Caco-2 (cell line): Measurements from ENCODE around the gene CR1L. TPM values are rescaled to one million over a fixed set of nuclear protein-coding genes. Genes with fewer than 3 reads are reported as not detected.
A peak's percentile ranks its signal among the peaks of the same experiment; 100 is the strongest.

Source experiments
- BruUV-seq: library from RNA; stranded (reverse); fragments of 400-500 nt; replicated peaks from 2 replicates; lab custom pipeline; 2021; lab: Mats Ljungman, UMichigan
- CTCF ChIA-PET: fragments of 300-600 bp; sonication (Branson Sonifier 250); formaldehyde crosslinking; loops from one replicate; lab custom pipeline; 2022; ENCODE audit warnings: antibody characterized with exemption; lab: Charles Lee
- POLR2A ChIA-PET: fragments of 300-600 bp; sonication (Branson Sonifier 250); formaldehyde crosslinking; loops from one replicate; lab custom pipeline; 2022; ENCODE audit warnings: antibody characterized with exemption; lab: Charles Lee
- DNase-seq, 2 experiments: peaks; one replicate each; pipeline versions ENCODE4 v3.0.0 to v3.0.0-alpha.2; 2020 to 2022
- H3K27me3 ChIP-seq: replicated peaks from 2 replicates; pipeline ENCODE4 v1.6.0; 2011; ENCODE audit warnings: low read length; ENCODE audit not compliant: control insufficient read depth, insufficient read depth
- H3K36me3 ChIP-seq: 2 replicates; pipeline ENCODE4 v1.5.1; 2011; ENCODE audit warnings: low read length; ENCODE audit not compliant: control insufficient read depth, insufficient read depth
- H3K4me1 ChIP-seq: fragments of 250-450 bp; sonication (Bioruptor Pico); 2 replicates; pipeline ENCODE4 v1.5.1; 2020; ENCODE audit warnings: mild to moderate bottlenecking
- H3K4me3 ChIP-seq: 2 replicates; pipeline ENCODE4 v1.5.1; 2011; ENCODE audit warnings: low read depth, mild to moderate bottlenecking, control low read depth, low read length
- H3K9me3 ChIP-seq: fragments of 250-450 bp; sonication (Bioruptor Pico); 2 replicates; pipeline ENCODE4 v1.5.1; 2020; ENCODE audit warnings: mild to moderate bottlenecking, moderate library complexity
- H3K27ac Mint-ChIP-seq: one replicate; pipeline ENCODE4 v1.8.0; 2022; ENCODE audit warnings: mixed read lengths; ENCODE audit not compliant: unreplicated experiment
- H3K27me3 Mint-ChIP-seq: one replicate; pipeline ENCODE4 v1.8.0; 2022; ENCODE audit warnings: mixed read lengths; ENCODE audit not compliant: insufficient read depth, unreplicated experiment
- H3K36me3 Mint-ChIP-seq: one replicate; pipeline ENCODE4 v1.8.0; 2022; ENCODE audit warnings: mild to moderate bottlenecking, mixed read lengths; ENCODE audit not compliant: insufficient read depth, unreplicated experiment
- H3K4me1 Mint-ChIP-seq: one replicate; pipeline ENCODE4 v1.8.0; 2022; ENCODE audit warnings: low read depth, mixed read lengths; ENCODE audit not compliant: unreplicated experiment
- H3K4me3 Mint-ChIP-seq: one replicate; pipeline ENCODE4 v1.8.0; 2022; ENCODE audit warnings: mild to moderate bottlenecking, moderate library complexity, mixed read lengths; ENCODE audit not compliant: unreplicated experiment
- H3K9me3 Mint-ChIP-seq: one replicate; pipeline ENCODE4 v1.8.0; 2022; ENCODE audit warnings: mixed read lengths; ENCODE audit not compliant: unreplicated experiment
- CTCF ChIP-seq, 2 experiments: fragments of 200-600 bp in 1 of 2; IDR thresholded peaks; 1 replicate in 1 of 2; 2 replicates in 1 of 2; pipeline versions ENCODE4 v1.5.1 to v1.8.0; 2011 to 2022; ENCODE audit warnings: antibody characterized with exemption in 1 of 2, control low read depth in 1 of 2, inconsistent platforms in 1 of 2, low read depth in 1 of 2, low read length in 1 of 2, mild to moderate bottlenecking in 1 of 2, moderate library complexity in 1 of 2; ENCODE audit not compliant: insufficient read depth in 1 of 2, severe bottlenecking in 1 of 2, unreplicated experiment in 1 of 2
- intact Hi-C: fragments of 100-400 bp; cut with micrococcal nuclease; formaldehyde crosslinking; loops from one replicate; pipeline ENCODE4 v1.10.0; 2022; ENCODE audit not compliant: unreplicated experiment
- total RNA-seq: library from RNA; stranded (reverse); gene quantifications from 2 replicates; pipeline ENCODE4 v1.2.3, GENCODE V29; 2022

Gene CR1L
- total RNA-seq, 1 experiment from 2014 or later: not detected

- Histone ChIP-seq H3K27me3 (no peaks in the 10 kb centered on the region), H3K4me1 (peaks cover 70% of the 10 kb centered on the region), H3K36me3 (no peaks in the 10 kb centered on the region), H3K4me3 (peak within 1 kb of the TSS; percentile 90), H3K9me3 (no peaks in the 10 kb centered on the region)
- CTCF ChIA-PET: interaction anchor here (0.9 to 3.7 kb wide), 3 partner anchors 45 to 72 kb away, joined by 3 to 19 read pairs (median 4); no protein-coding TSS in a partner anchor
- intact Hi-C loops: loop anchor here (1.0 kb wide), 1 partner anchor 45 kb away; no protein-coding TSS in a partner anchor
- POLR2A ChIA-PET: no interaction called here
- Mint-ChIP-seq H3K27ac (peak within 1 kb of the TSS; percentile 95), H3K9me3 (no peaks in the 10 kb centered on the region), H3K36me3 (peaks cover 25% of the 10 kb centered on the region), H3K4me1 (peaks cover 48% of the 10 kb centered on the region), H3K27me3 (no peaks in the 10 kb centered on the region), H3K4me3 (peak within 1 kb of the TSS; percentile 93)
- no peak for TF ChIP-seq CTCF (IDR thresholded peaks at IDR 0.05; ENCODE audit: insufficient read depth in 1 of 2, low read depth in 1 of 2, low read length in 1 of 2, severe bottlenecking in 1 of 2, unreplicated experiment in 1 of 2)
- DNase-seq: peak; percentile 98 to 99
- no TSS peak for BruUV-seq
Measured at GRCh38 chr1:207751790-207752455, 107.0 kb downstream of the CR1L start, which contains the start of gene CD46. Gene CD46, plus strand, starts transcription at chr1:207752054. Its CDS starts 159 bp downstream, at chr1:207752213.

- Mint-ChIP-seq H3K27ac (peak overlapping the region; percentile 95), H3K4me3 (peak overlapping the region; percentile 93), H3K36me3 (peaks cover 28% of the 10 kb centered on the region), H3K4me1 (peaks cover 47% of the 10 kb centered on the region), H3K27me3 (no peaks in the 10 kb centered on the region), H3K9me3 (no peaks in the 10 kb centered on the region)
- no peak for TF ChIP-seq CTCF (IDR thresholded peaks at IDR 0.05; ENCODE audit: insufficient read depth in 1 of 2, low read depth in 1 of 2, low read length in 1 of 2, severe bottlenecking in 1 of 2, unreplicated experiment in 1 of 2)
- H3K4me1 ChIP-seq: peaks cover 64% of the 10 kb centered on the region
- BruUV-seq: TSS peak; percentile 42
- ChIA-PET POLR2A (interaction anchor here (0.6 kb wide), 1 partner anchor 46 kb away, joined by 5 read pairs; no protein-coding TSS in a partner anchor), CTCF (interaction anchor here (0.7 to 3.7 kb wide), 4 partner anchors 45 to 1992 kb away, joined by 3 to 19 read pairs (median 4); no protein-coding TSS in a partner anchor)
- no peaks in the 10 kb centered on the region for H3K9me3 ChIP-seq
- no peaks in the 10 kb centered on the region for H3K27me3 ChIP-seq
- peak overlapping the region; percentile 90 for H3K4me3 ChIP-seq
- intact Hi-C loops: loop anchor here (1.0 kb wide), 1 partner anchor 45 kb away; no protein-coding TSS in a partner anchor
- no peaks in the 10 kb centered on the region for H3K36me3 ChIP-seq
- peak; percentile 52 to 73 for DNase-seq
Measured at GRCh38 chr1:207752456-207752998, 107.6 kb downstream of the CR1L start.

DNA sequence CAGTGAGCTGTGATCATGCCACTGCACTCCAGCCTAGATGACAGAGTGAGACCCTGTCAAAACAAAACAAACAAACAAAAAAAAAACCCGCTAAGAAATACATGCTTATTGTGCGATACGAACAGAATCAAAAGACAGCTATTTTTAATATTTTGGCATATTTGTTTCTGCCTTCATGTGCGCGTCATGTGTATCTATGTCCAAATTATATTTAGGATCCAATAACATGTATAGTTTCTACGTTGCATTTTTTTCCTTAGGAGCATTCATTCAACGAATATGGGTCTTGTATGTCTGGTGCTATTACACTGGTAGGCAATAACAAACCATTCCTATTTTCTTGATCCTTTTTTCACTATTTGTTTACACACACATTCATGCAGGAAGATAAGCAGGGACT is 108.7 kb downstream of the CR1L start:
- DNase-seq: no peak
- intact Hi-C loops: no loop called here
- peaks cover 37% of the 10 kb centered on the region for H3K4me1 Mint-ChIP-seq
- no peaks in the 10 kb centered on the region for H3K9me3 Mint-ChIP-seq
- no peaks in the 10 kb centered on the region for H3K27me3 Mint-ChIP-seq
- Histone ChIP-seq H3K4me1 (peaks cover 53% of the 10 kb centered on the region), H3K36me3 (peaks cover 1% of the 10 kb centered on the region; the same call in 1 of the 2 replicates), H3K4me3 (peak overlapping the region; percentile 90), H3K27me3 (no peaks in the 10 kb centered on the region), H3K9me3 (no peaks in the 10 kb centered on the region)
- TF ChIP-seq CTCF (IDR thresholded peaks at IDR 0.05; ENCODE audit: insufficient read depth in 1 of 2, low read depth in 1 of 2, low read length in 1 of 2, severe bottlenecking in 1 of 2, unreplicated experiment in 1 of 2): no peak
- H3K27ac Mint-ChIP-seq: no peak overlapping the region
- ChIA-PET CTCF (interaction anchor here (3.7 kb wide), 1 partner anchor 43 kb away, joined by 19 read pairs; no protein-coding TSS in a partner anchor), POLR2A (no interaction called here)
- peak overlapping the region; percentile 93 for H3K4me3 Mint-ChIP-seq
- H3K36me3 Mint-ChIP-seq: peaks cover 39% of the 10 kb centered on the region
- no TSS peak for BruUV-seq
